Progenitor cell of endocrine pancreas (in vitro differentiated cells): ENCODE data around the gene POLD2. TPM values are rescaled to one million over a fixed set of nuclear protein-coding genes. Genes with fewer than 3 reads are reported as not detected.

Experiments used
- DNase-seq: peaks from one replicate; pipeline ENCODE4 v3.0.0; 2021; ENCODE audit warnings: low spot score; ENCODE audit not compliant: unreplicated experiment
- H3K27ac Mint-ChIP-seq: 2 replicates; pipeline ENCODE4 v1.8.0; 2021; ENCODE audit warnings: mild to moderate bottlenecking, moderate library complexity, mixed read lengths
- H3K27me3 Mint-ChIP-seq: 2 replicates; pipeline ENCODE4 v1.8.0; 2021; ENCODE audit warnings: mixed read lengths
- H3K36me3 Mint-ChIP-seq: 2 replicates; pipeline ENCODE4 v1.8.0; 2022; ENCODE audit warnings: mixed read lengths; ENCODE audit not compliant: insufficient read depth
- H3K4me1 Mint-ChIP-seq: 2 replicates; pipeline ENCODE4 v1.8.0; 2021; ENCODE audit warnings: low read depth, mixed read lengths
- H3K4me3 Mint-ChIP-seq: 2 replicates; pipeline ENCODE4 v1.8.0; 2021; ENCODE audit warnings: low read depth, mild to moderate bottlenecking, moderate library complexity, mixed read lengths
- H3K9me3 Mint-ChIP-seq: 2 replicates; pipeline ENCODE4 v1.8.0; 2021; ENCODE audit warnings: low read depth, mixed read lengths
- total RNA-seq: library from RNA; stranded (reverse); gene quantifications from 2 replicates; pipeline ENCODE4 v1.2.1, GENCODE V29; 2021
- TF ChIP-seq, protein P1 (sequence below): fragments of 200-600 bp; sonication (generic); IDR thresholded peaks from one replicate; pipeline ENCODE4 v1.5.0; 2021; ENCODE audit warnings: antibody characterized with exemption, mild to moderate bottlenecking; ENCODE audit not compliant: unreplicated experiment

The POLD2 gene
- total RNA-seq, 1 donor from 2014 or later = 104 TPM

DNA sequence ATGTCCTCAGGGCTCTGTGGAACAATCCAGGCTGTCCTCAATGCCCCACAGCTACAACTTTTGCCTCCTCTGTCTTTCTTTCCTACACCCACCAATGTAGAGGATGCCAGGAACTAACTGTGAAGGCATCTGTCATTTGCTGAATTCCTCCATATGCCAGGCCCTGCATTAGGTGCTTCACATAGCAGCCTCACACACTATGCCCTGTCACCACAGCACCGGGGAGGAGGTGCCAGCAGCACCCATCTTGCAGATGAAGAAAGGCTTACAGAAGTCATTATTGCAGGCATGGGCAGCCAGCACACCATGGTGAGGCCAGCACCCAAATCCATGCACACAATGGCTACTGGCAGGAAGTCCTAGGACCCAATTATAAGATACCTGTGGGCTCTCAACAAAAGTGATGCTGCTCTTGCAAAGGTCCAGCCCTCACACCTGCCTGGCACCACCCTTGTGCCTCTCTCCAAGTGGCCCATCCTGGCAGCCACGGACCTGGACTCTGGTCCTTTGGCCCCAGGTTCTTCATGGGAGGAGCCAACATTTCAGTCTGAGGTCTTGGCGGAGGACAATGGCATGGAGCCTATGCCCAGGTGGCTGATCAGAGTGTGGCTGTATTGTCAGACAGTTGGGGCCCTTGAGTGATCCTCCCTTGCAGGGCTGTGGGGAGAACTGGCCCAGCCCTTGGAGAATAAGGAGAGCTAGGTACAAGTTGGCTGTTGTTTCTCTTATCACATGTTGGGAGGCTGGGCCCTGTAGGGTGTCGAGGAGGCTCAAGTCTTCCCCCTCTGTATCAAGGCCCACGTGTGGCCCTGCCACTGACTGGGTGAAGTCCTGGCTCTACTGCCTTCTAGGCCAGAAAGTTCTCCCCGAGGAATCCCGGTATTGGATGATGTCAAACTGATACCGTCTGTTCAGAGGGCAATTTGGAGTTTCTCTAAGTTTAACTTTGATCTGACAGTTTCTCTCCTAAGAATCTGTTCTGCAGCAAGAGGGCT is 32.1 kb upstream of the POLD2 start:
- TF ChIP-seq, protein P1, sequence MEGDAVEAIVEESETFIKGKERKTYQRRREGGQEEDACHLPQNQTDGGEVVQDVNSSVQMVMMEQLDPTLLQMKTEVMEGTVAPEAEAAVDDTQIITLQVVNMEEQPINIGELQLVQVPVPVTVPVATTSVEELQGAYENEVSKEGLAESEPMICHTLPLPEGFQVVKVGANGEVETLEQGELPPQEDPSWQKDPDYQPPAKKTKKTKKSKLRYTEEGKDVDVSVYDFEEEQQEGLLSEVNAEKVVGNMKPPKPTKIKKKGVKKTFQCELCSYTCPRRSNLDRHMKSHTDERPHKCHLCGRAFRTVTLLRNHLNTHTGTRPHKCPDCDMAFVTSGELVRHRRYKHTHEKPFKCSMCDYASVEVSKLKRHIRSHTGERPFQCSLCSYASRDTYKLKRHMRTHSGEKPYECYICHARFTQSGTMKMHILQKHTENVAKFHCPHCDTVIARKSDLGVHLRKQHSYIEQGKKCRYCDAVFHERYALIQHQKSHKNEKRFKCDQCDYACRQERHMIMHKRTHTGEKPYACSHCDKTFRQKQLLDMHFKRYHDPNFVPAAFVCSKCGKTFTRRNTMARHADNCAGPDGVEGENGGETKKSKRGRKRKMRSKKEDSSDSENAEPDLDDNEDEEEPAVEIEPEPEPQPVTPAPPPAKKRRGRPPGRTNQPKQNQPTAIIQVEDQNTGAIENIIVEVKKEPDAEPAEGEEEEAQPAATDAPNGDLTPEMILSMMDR = no peak
- no peaks in the 10 kb centered on the region for H3K27me3 Mint-ChIP-seq
- H3K36me3 Mint-ChIP-seq = no peaks in the 10 kb centered on the region
- DNase-seq = no peak
- no peak overlapping the region for H3K27ac Mint-ChIP-seq
- no peak overlapping the region for H3K4me3 Mint-ChIP-seq
- H3K4me1 Mint-ChIP-seq = peaks cover 1% of the 10 kb centered on the region
- H3K9me3 Mint-ChIP-seq = no peaks in the 10 kb centered on the region

DNA sequence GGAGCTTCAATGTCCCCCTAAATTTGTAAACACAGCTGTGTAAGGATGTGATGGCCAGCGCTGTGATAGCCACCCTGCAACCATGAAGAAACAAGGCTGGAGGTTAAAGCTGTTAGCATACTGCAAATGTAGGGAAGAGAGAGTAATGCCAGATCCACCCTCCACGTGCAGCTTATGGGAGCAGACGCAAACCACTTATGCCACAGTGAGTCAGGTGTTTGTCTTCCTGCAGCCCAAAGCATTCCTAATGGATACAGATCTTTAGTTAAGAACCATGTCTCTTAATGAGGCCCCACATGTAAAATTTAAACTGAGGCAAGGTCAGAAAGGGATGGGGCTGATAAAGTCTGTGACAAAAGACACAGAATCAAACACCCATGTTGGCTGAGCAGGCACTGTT is 31.4 kb upstream of the POLD2 start:
- Mint-ChIP-seq H3K4me1 (peaks cover 1% of the 10 kb centered on the region), H3K27ac (no peak overlapping the region), H3K36me3 (no peaks in the 10 kb centered on the region), H3K4me3 (no peak overlapping the region), H3K9me3 (no peaks in the 10 kb centered on the region), H3K27me3 (no peaks in the 10 kb centered on the region)
- TF ChIP-seq, protein P1 = no peak
- DNase-seq = no peak

DNA sequence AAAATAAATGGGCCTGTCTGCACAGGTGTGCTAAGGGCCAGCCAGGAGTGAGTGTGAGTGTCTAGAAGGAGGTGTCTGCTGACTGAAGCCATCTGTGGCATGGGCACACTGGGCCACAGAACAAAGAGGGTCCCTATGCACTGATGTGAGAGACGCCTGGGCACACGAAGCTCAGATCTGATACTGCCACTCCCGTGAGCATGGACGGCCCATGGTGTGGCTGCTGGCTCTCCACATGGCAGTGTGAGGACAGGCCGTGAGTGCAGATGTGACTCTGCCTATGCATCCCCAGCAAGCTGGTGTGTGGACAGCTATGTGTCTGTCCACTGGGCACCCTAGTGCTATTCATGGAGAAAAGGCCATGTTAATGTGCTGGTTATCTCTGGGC is 30.6 kb upstream of the POLD2 start:
- H3K9me3 Mint-ChIP-seq = no peaks in the 10 kb centered on the region
- H3K4me1 Mint-ChIP-seq = peaks cover 1% of the 10 kb centered on the region
- TF ChIP-seq, protein P1 = no peak
- H3K4me3 Mint-ChIP-seq = no peak overlapping the region
- no peak for DNase-seq
- H3K36me3 Mint-ChIP-seq = no peaks in the 10 kb centered on the region
- H3K27me3 Mint-ChIP-seq = peaks cover under 1% of the 10 kb centered on the region
- H3K27ac Mint-ChIP-seq = no peak overlapping the region

DNA sequence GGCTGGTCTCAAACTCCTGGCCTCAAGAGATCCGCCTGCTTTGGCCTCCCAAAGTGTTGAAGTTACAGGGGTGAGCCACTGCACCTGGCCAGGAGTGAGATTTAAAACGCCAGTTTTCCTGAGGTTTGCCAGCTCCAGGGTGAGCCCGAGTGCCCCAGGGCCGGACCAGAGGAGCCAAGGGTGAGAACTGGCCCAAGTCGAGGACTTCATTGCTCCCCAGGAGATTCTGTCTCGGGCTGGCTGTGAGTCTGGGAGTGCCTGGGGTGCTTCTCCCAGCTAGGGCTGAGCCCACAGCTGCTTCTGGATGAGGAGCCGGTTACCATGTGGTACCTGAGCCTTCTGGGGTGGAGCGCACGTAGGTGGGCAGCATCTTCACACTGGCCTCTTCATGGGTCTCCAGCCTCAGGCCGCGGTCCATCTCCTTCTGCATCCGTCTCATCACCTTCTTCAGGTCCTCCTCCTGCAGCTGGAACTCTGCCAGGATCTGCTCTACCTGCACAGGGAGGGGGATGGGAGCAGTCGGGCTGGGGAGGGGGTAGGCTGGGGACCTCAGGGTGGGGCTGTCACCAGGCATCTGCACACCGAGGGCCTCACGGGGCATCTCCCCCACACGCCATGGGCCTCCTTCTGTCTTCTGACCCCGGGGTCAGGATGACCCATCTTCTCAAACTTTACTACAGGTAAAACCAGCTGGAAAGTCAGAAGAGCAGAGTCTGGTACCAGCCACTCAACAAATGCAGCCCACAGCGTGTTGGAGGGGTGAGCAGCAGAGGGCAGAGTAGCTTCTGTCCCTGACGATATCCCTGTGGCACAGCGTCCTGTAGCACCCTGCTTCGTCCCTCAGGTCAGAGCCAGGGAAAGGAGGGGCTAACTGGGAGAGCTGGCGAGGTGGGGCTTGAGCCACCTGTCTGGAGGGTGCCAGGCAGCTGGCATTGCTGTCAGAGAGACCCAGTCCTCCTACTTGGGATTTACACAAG is 29.9 kb upstream of the POLD2 start:
- Mint-ChIP-seq H3K9me3 (no peaks in the 10 kb centered on the region), H3K27me3 (peaks cover 4% of the 10 kb centered on the region), H3K36me3 (no peaks in the 10 kb centered on the region), H3K4me3 (no peak overlapping the region), H3K4me1 (peaks cover 1% of the 10 kb centered on the region), H3K27ac (no peak overlapping the region)
- DNase-seq = no peak
- TF ChIP-seq, protein P1 = no peak

DNA sequence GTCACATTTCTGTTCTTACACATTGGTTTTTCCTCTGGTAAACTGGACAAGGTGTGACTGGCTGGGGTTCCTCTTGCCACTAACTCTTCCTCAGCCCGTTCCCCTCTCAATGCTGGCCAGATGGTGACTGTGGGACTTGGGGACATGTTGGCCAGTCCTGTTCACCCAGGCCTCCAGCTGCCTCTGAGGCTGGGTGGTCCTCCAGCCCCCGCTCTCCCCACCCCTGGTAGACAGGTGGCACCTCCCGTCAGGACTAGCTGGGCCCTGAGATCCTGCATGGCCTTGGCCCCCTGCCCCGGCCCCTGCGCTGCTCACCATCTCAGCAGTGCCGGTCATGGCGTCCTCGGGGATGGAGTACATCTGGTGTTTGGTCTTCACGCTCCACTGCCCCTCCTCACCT is 28.6 kb upstream of the POLD2 start:
- no peak for DNase-seq
- TF ChIP-seq, protein P1 = no peak
- peaks cover 13% of the 10 kb centered on the region for H3K27me3 Mint-ChIP-seq
- H3K4me3 Mint-ChIP-seq = no peak overlapping the region
- H3K9me3 Mint-ChIP-seq = no peaks in the 10 kb centered on the region
- H3K27ac Mint-ChIP-seq = no peak overlapping the region
- peaks cover 9% of the 10 kb centered on the region for H3K4me1 Mint-ChIP-seq
- H3K36me3 Mint-ChIP-seq = no peaks in the 10 kb centered on the region
